Loucy (cell line): ENCODE measurements around the gene FES.

Source experiments
- CTCF ChIP-seq: fragments of 200-600 bp; sonication (generic); conservative IDR thresholded peaks from 2 replicates; pipeline ENCODE4 v1.5.1; 2014; ENCODE audit warnings: mild to moderate bottlenecking, antibody characterized with exemption, low read length
- EZH2phosphoT487 ChIP-seq: fragments of 200-600 bp; IDR thresholded peaks from 2 replicates; pipeline ENCODE4 v1.6.1; 2018; ENCODE audit warnings: antibody characterized with exemption, mild to moderate bottlenecking, moderate library complexity, borderline replicate concordance

DNA sequence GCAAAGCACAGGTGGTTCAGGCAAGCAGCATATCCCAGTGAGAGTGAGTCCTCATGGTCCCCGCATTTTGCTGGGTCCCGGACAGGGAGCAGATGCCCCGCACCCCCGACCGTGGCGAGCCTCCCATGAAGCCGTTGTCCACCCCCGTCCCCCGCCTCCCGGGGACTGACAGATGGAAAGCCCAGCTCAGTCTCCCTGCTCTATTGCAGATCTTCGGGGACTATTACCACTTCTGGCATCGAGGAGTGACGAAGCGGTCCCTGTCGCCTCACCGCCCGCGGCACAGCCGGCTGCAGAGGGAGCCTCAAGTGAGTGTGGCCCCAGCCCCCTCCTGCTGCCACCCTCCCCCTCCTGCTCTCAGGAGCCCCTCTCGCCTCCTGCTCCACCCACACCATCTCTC, 8.3 kb upstream of the FES start:
- TF ChIP-seq EZH2phosphoT487 (no peak), CTCF (no peak)
